ENCODE measurements around the gene STH. TPM values are rescaled to one million over a fixed set of nuclear protein-coding genes. Genes with fewer than 3 reads are reported as not detected.
A peak's percentile ranks its signal among the peaks of the same experiment; 100 is the strongest.

The STH gene
- total and polyA plus RNA-seq, 9 of the 15 experiments (the other 6 are each of a cell fraction or from before 2014, with no cell fraction given): not detected

DNA sequence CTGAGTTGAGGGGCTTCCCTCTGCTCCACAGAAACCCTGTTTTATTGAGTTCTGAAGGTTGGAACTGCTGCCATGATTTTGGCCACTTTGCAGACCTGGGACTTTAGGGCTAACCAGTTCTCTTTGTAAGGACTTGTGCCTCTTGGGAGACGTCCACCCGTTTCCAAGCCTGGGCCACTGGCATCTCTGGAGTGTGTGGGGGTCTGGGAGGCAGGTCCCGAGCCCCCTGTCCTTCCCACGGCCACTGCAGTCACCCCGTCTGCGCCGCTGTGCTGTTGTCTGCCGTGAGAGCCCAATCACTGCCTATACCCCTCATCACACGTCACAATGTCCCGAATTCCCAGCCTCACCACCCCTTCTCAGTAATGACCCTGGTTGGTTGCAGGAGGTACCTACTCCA, 26.0 kb downstream of the STH start:
- in situ Hi-C loops (cut with MboI): no loop called here
- ATAC-seq: no peak
- peaks cover 27% of the 10 kb centered on the region; the same call in 2 of the 3 replicates for H3K36me3 ChIP-seq (ENCODE audit: control insufficient read depth, insufficient read depth, low read length)

More for the DNA sequence above, 26.0 kb downstream of the STH start:
- Histone ChIP-seq H3K27ac (ENCODE audit: extremely low read depth, low read depth, low read length) (no peak overlapping the region), H3K9me3 (replicated peaks; ENCODE audit: control insufficient read depth, insufficient read depth, low read depth, low read length) (no peaks in the 10 kb centered on the region), H3K27me3 (ENCODE audit: control insufficient read depth in 2 of 2, insufficient read depth in 2 of 2, low read length in 2 of 2) (no peaks in the 10 kb centered on the region), H3K4me3 (no peak overlapping the region), H3K4me1 (replicated peaks in 1 of 2; ENCODE audit: control insufficient read depth in 2 of 2, insufficient read depth in 2 of 2, low read length in 2 of 2) (peaks cover 0 to 7% of the 10 kb centered on the region in 2 experiments; a peak in 3 of 5 replicates), H2AFZ (ENCODE audit: low read depth, low read length) (no peak overlapping the region), H4K20me1 (replicated peaks; ENCODE audit: control insufficient read depth, insufficient read depth, low read length) (no peaks in the 10 kb centered on the region), H3K4me2 (ENCODE audit: insufficient read depth, low read length) (no peak overlapping the region), H3K9me1 (ENCODE audit: control insufficient read depth, insufficient read depth, low read length) (no peaks in the 10 kb centered on the region), H3K9ac (ENCODE audit: insufficient read depth in 1 of 2, low read depth in 2 of 2, low read length in 2 of 2) (0 out of 4 replicates have a peak overlapping the region, but pooled peaks of 1 of the 2 experiments have one; percentile 59), H3K79me2 (ENCODE audit: control insufficient read depth, insufficient read depth, low read length) (no peaks in the 10 kb centered on the region)
- intact Hi-C loops (cut with micrococcal nuclease): no loop called here
- BruUV-seq (replicated peaks): no TSS peak
- TF ChIP-seq RBM14 (IDR thresholded peaks at IDR 0.05; ENCODE audit: borderline replicate concordance, insufficient read depth, low read depth, low read length) (no peak), SMAD4 (CRISPR knock-in tag; conservative IDR thresholded peaks at IDR 0.05) (no peak), NCOA1 (IDR thresholded peaks at IDR 0.05; ENCODE audit: low read depth) (no peak), ZNF280A (IDR thresholded peaks at IDR 0.05; ENCODE audit: low read depth, partially characterized antibody) (no peak), MCM3 (IDR thresholded peaks at IDR 0.05) (no peak), YBX1 (IDR thresholded peaks at IDR 0.05) (no peak), ZNF740 (CRISPR knock-in tag; IDR thresholded peaks at IDR 0.05) (no peak), ZNF740 (tag; IDR thresholded peaks at IDR 0.05) (no peak), SFPQ (IDR thresholded peaks at IDR 0.05; ENCODE audit: low read depth, low read length) (no peak), ZKSCAN1 (IDR thresholded peaks at IDR 0.05; ENCODE audit: low read depth, low read length) (no peak), SMAD3 (CRISPR knock-in tag; conservative IDR thresholded peaks at IDR 0.05) (no peak), RBM17 (IDR thresholded peaks at IDR 0.05; ENCODE audit: borderline replicate concordance, low read depth, low read length) (no peak), HCFC1 (IDR thresholded peaks at IDR 0.05; ENCODE audit: low read depth, low read length) (no peak), HLTF (IDR thresholded peaks at IDR 0.05) (no peak), MIER1 (IDR thresholded peaks at IDR 0.05; ENCODE audit: low read depth) (no peak), THAP7 (CRISPR knock-in tag; IDR thresholded peaks at IDR 0.05) (no peak), CBFA2T2 (conservative IDR thresholded peaks at IDR 0.05) (no peak), ZNF133 (CRISPR knock-in tag; IDR thresholded peaks at IDR 0.05) (no peak)
- WGBS (ENCODE audit: insufficient coverage, low coverage, missing lambda C conversion rate): 94% methylated on average over 7 of the region's 10 CpGs
- CTCF ChIA-PET (ENCODE audit: low intra/inter-chr PET ratio): no interaction called here
- FAIRE-seq (no peak), DNase-seq (ENCODE audit: extremely low read depth in 1 of 4, low spot score in 3 of 4) (no peak)
- POLR2A ChIA-PET: interaction anchor here (1.0 kb wide), 1 partner anchor 8 kb away, joined by 3 read pairs; no protein-coding TSS in a partner anchor

Data from K562 (cell line).